DMS114 treated with DMSO at 0.1 percent for 48 hours (cell line): ENCODE measurements around the gene VAT1.
A peak's percentile ranks its signal among the peaks of the same experiment; 100 is the strongest.
"Not testable (repeated sequence)": the region's sequence is repeated elsewhere in the genome, so short reads cannot be mapped to it uniquely, and the experiment has no call there.

ENCODE experiments used
- DNase-seq: peaks from one replicate; lab custom pipeline; 2025; ENCODE audit not compliant: unreplicated experiment; lab: John Stamatoyannopoulos, UW

VAT1 gene

GRCh38 chr17:43010667-43011308, 11.4 kb downstream of the VAT1 start:
- DNase-seq, result no peak

GRCh38 chr17:43006639-43007551, 15.3 kb downstream of the VAT1 start, which contains the start of gene IFI35:
IFI35 (plus strand) TSS chr17:43006784; CDS start chr17:43006948, 164 bp downstream.
- peak; percentile 74 for DNase-seq

- peak; percentile 19 for DNase-seq
These were observed 18.5 kb downstream of the VAT1 start for GRCh38 chr17:43003542-43004172.

GRCh38 chr17:43000894-43001293, 21.3 kb downstream of the VAT1 start:
- DNase-seq, result not testable (repeated sequence)

GRCh38 chr17:42999003-42999525, 23.1 kb downstream of the VAT1 start:
- DNase-seq, result no peak

- DNase-seq, result peak; percentile 99
These were observed 23.9 kb downstream of the VAT1 start, which contains the start of gene RPL27 for GRCh38 chr17:42997984-42998938. RPL27 (plus strand) TSS chr17:42998419; CDS start chr17:42998751, 332 bp downstream.

- DNase-seq, result no peak
These were observed 24.7 kb downstream of the VAT1 start for GRCh38 chr17:42997390-42997983.

- not testable (repeated sequence) for DNase-seq
These were observed 28.3 kb downstream of the VAT1 start for GRCh38 chr17:42993913-42994312.

- no peak for DNase-seq
These were observed 29.3 kb downstream of the VAT1 start for GRCh38 chr17:42992872-42993271.

- no peak for DNase-seq
These were observed 30.7 kb downstream of the VAT1 start for GRCh38 chr17:42991471-42991870.

GRCh38 chr17:42989726-42990652, 32.2 kb downstream of the VAT1 start:
- no peak for DNase-seq

- DNase-seq, result no peak
These were observed 33.0 kb downstream of the VAT1 start for GRCh38 chr17:42989141-42989540.

- DNase-seq, result no peak
These were observed 37.0 kb downstream of the VAT1 start for GRCh38 chr17:42985225-42985624.

GRCh38 chr17:42982266-42982665, 39.9 kb downstream of the VAT1 start:
- DNase-seq, result no peak

- no peak for DNase-seq
These were observed 41.3 kb downstream of the VAT1 start for GRCh38 chr17:42980766-42981397.

GRCh38 chr17:42980274-42980765, 41.9 kb downstream of the VAT1 start, which contains the start of gene RUNDC1:
RUNDC1 (plus strand) TSS chr17:42980565; CDS start chr17:42980577, 12 bp downstream.
- peak; percentile 54 for DNase-seq

- peak; percentile 26 for DNase-seq
These were observed 42.5 kb downstream of the VAT1 start, which contains the start of gene PTGES3L for GRCh38 chr17:42979511-42980273. PTGES3L (minus strand) TSS chr17:42980080; CDS start chr17:42980053, 27 bp downstream.
